Gastrocnemius medialis (tissue), 4 donors: Measurements from ENCODE around the gene EFCAB10.

Experiments
- CTCF ChIP-seq, 5 experiments: fragments of 450-650 bp in 3 of 5; fragments of 200-600 bp in 2 of 5; sonication (generic) in 2 of 5; IDR thresholded peaks in 4 of 5; conservative IDR thresholded peaks in 1 of 5; 1 replicate in 4 of 5; 2 replicates in 1 of 5; pipeline ENCODE4 v1.5.1; 2016 to 2019; ENCODE audit warnings: antibody characterized with exemption in 5 of 5, mild to moderate bottlenecking in 3 of 5, moderate library complexity in 3 of 5
- POLR2A ChIP-seq, 2 donors: fragments of 450-650 bp; IDR thresholded peaks; one replicate each; pipeline ENCODE4 v1.6.1; 2017; ENCODE audit warnings: antibody characterized with exemption in 2 of 2, mild to moderate bottlenecking in 2 of 2, moderate library complexity in 2 of 2

GRCh38 chr7:105577251-105577650 lies 4.0 kb downstream of the EFCAB10 start:
- TF ChIP-seq CTCF (IDR thresholded peaks at IDR 0.05 in 4 of 5, conservative IDR thresholded peaks at IDR 0.05 in 1 of 5): no peak
- no peak for TF ChIP-seq POLR2A (IDR thresholded peaks at IDR 0.05)
